ENCODE data around the gene ZNF197. TPM values are rescaled to one million over a fixed set of nuclear protein-coding genes. Genes with fewer than 3 reads are reported as not detected.
A peak's percentile ranks its signal among the peaks of the same experiment; 100 is the strongest.

The ZNF197 gene
- total RNA-seq, 1 experiment from 2014 or later: 7.0 TPM

DNA sequence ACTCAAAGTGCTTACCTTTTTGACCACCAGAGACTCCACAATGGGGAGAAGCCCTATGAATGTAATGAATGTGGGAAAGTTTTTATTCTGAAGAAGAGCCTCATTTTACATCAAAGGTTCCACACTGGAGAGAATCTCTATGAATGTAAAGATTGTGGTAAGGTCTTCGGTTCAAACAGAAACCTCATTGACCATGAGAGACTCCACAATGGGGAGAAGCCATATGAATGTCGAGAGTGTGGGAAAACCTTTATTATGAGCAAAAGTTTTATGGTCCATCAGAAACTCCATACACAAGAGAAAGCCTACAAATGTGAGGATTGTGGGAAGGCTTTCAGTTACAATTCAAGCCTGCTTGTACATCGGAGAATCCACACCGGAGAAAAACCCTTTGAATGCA is 18.2 kb downstream of the ZNF197 start:
- no peak overlapping the region for H3K27ac ChIP-seq (ENCODE audit: low read length)
- ChIA-PET POLR2A (no interaction called here), CTCF (no interaction called here)
- 0 out of 2 replicates have a peak, but pooled peaks cover 5% of the 10 kb centered on the region for H3K36me3 ChIP-seq (ENCODE audit: control insufficient read depth, insufficient read depth, low read length)
- in situ Hi-C loops (cut with HindIII; ENCODE audit: low pct_unique_long_range_greater_than_20kb, low sequenced_read_pairs) (no loop called here), intact Hi-C loops (cut with micrococcal nuclease; ENCODE audit: unreplicated experiment) (no loop called here)
- TF ChIP-seq SIN3A (IDR thresholded peaks at IDR 0.05; ENCODE audit: borderline replicate concordance, insufficient read depth, low read depth, low read length): no peak
- TF ChIP-seq, protein P1, sequence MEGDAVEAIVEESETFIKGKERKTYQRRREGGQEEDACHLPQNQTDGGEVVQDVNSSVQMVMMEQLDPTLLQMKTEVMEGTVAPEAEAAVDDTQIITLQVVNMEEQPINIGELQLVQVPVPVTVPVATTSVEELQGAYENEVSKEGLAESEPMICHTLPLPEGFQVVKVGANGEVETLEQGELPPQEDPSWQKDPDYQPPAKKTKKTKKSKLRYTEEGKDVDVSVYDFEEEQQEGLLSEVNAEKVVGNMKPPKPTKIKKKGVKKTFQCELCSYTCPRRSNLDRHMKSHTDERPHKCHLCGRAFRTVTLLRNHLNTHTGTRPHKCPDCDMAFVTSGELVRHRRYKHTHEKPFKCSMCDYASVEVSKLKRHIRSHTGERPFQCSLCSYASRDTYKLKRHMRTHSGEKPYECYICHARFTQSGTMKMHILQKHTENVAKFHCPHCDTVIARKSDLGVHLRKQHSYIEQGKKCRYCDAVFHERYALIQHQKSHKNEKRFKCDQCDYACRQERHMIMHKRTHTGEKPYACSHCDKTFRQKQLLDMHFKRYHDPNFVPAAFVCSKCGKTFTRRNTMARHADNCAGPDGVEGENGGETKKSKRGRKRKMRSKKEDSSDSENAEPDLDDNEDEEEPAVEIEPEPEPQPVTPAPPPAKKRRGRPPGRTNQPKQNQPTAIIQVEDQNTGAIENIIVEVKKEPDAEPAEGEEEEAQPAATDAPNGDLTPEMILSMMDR (IDR thresholded peaks at IDR 0.05): no peak
- TF ChIP-seq, protein P2, sequence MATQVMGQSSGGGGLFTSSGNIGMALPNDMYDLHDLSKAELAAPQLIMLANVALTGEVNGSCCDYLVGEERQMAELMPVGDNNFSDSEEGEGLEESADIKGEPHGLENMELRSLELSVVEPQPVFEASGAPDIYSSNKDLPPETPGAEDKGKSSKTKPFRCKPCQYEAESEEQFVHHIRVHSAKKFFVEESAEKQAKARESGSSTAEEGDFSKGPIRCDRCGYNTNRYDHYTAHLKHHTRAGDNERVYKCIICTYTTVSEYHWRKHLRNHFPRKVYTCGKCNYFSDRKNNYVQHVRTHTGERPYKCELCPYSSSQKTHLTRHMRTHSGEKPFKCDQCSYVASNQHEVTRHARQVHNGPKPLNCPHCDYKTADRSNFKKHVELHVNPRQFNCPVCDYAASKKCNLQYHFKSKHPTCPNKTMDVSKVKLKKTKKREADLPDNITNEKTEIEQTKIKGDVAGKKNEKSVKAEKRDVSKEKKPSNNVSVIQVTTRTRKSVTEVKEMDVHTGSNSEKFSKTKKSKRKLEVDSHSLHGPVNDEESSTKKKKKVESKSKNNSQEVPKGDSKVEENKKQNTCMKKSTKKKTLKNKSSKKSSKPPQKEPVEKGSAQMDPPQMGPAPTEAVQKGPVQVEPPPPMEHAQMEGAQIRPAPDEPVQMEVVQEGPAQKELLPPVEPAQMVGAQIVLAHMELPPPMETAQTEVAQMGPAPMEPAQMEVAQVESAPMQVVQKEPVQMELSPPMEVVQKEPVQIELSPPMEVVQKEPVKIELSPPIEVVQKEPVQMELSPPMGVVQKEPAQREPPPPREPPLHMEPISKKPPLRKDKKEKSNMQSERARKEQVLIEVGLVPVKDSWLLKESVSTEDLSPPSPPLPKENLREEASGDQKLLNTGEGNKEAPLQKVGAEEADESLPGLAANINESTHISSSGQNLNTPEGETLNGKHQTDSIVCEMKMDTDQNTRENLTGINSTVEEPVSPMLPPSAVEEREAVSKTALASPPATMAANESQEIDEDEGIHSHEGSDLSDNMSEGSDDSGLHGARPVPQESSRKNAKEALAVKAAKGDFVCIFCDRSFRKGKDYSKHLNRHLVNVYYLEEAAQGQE (IDR thresholded peaks at IDR 0.05; ENCODE audit: insufficient read depth in 1 of 2, low read depth in 2 of 2, low read length in 1 of 2): no peak
- no peak for TF ChIP-seq TCF7L2 (IDR thresholded peaks at IDR 0.05; ENCODE audit: low read depth, low read length)
- TF ChIP-seq POLR2AphosphoS5 (IDR thresholded peaks at IDR 0.05; ENCODE audit: low read depth, low read length): no peak
- ATAC-seq: no peak
- no peak for DNase-seq (ENCODE audit: low read depth, low spot score)
- H3K9me3 ChIP-seq (ENCODE audit: control insufficient read depth, insufficient read depth, low read depth, low read length): peaks cover 64% of the 10 kb centered on the region
- H3K4me3 ChIP-seq (ENCODE audit: low read depth in 2 of 2, low read length in 2 of 2): no peak overlapping the region
- H3K4me1 ChIP-seq (ENCODE audit: control insufficient read depth, insufficient read depth, low read length): no peaks in the 10 kb centered on the region
- BruUV-seq (replicated peaks): no TSS peak
- H3K27me3 ChIP-seq (ENCODE audit: control insufficient read depth, insufficient read depth, low read length): no peaks in the 10 kb centered on the region

DNA sequence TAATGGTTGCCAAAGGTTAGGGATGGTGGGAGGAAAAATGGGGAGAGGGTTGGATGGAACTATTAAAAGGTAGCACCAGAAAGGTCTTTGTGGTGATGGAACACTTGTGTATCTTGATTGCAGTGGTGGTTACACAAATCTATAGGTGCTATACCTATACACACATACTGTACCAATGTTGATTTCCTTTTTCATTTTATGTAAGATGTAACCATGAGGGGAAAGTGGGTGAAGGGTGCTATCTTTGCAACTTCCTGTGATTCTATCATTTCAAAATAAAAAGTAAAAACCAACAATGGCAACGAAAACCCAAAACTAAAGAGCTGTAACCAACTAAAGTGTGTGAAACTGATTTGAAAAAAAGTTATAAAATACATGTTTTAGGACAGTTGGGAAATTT is 22.9 kb downstream of the ZNF197 start:
- intact Hi-C loops (cut with micrococcal nuclease; ENCODE audit: unreplicated experiment): no loop called here
- no TSS peak for BruUV-seq (replicated peaks)
- ATAC-seq: no peak
- H3K27ac ChIP-seq (ENCODE audit: low read length): peak overlapping the region; percentile 88; the same call in 1 of the 2 replicates
- H3K4me3 ChIP-seq (ENCODE audit: low read depth in 2 of 2, low read length in 2 of 2): no peak overlapping the region
- POLR2A ChIA-PET: interaction anchor here (0.6 kb wide), 1 partner anchor 115 kb away, joined by 20 read pairs; no protein-coding TSS in a partner anchor
- in situ Hi-C loops (cut with HindIII; ENCODE audit: low pct_unique_long_range_greater_than_20kb, low sequenced_read_pairs): no loop called here
- no peak for TF ChIP-seq SIN3A (IDR thresholded peaks at IDR 0.05; ENCODE audit: borderline replicate concordance, insufficient read depth, low read depth, low read length)
- TF ChIP-seq, protein P1 (IDR thresholded peaks at IDR 0.05): no peak
- no peak for TF ChIP-seq TCF7L2 (IDR thresholded peaks at IDR 0.05; ENCODE audit: low read depth, low read length)
- TF ChIP-seq POLR2AphosphoS5 (IDR thresholded peaks at IDR 0.05; ENCODE audit: low read depth, low read length): no peak
- TF ChIP-seq, protein P2 (IDR thresholded peaks at IDR 0.05; ENCODE audit: insufficient read depth in 1 of 2, low read depth in 2 of 2, low read length in 1 of 2): no peak
- H3K27me3 ChIP-seq (ENCODE audit: control insufficient read depth, insufficient read depth, low read length): no peaks in the 10 kb centered on the region
- H3K9me3 ChIP-seq (ENCODE audit: control insufficient read depth, insufficient read depth, low read depth, low read length): peaks cover 37% of the 10 kb centered on the region
- H3K4me1 ChIP-seq (ENCODE audit: control insufficient read depth, insufficient read depth, low read length): no peaks in the 10 kb centered on the region
- DNase-seq (ENCODE audit: low read depth, low spot score): no peak
- H3K36me3 ChIP-seq (ENCODE audit: control insufficient read depth, insufficient read depth, low read length): peaks cover 9% of the 10 kb centered on the region; the same call in 1 of the 2 replicates
- CTCF ChIA-PET: no interaction called here
